ENCODE data around the gene WSB1. TPM values are rescaled to one million over a fixed set of nuclear protein-coding genes. Genes with fewer than 3 reads are reported as not detected.

The WSB1 gene
- total RNA-seq, 1 experiment from 2014 or later = 160 TPM

DNA sequence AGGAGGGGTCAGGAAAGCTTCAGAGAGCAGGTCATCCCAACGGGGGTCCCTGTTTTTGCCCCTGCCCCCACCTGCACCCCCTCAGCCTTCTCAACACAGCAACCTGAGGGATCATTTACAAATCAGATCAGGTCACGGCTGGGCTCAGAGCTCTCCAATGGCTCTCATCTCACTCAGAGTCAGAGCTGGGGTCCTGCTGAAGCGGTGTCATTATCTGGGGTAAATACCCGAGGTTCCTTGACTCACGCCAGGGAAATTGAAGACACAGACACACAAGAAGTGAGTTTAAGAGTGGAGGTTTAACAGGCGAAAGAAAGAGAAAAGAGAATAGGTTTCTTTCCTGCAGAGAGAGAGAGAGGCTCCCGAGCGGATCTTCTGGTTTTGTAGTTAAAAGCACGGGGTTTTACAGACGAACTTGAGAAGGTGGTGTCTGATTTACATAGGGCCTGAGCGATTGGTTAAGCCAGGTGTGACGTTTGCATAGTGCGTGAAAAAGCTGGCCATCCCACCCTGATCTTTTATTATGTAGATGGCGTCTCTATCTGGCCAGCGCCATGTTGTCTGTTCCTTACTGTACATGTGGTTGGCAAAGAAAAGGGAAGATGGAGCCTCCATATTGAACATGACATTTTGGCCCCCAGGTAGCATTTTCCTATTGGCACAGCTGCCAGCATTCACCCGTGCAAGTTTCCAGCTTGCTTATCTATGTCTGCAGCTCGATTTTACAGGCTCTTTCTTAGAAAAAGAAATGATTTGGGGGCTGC lies 51.4 kb downstream of the WSB1 start:
- DNase-seq = no peak
- Histone ChIP-seq H3K27me3 (no peaks in the 10 kb centered on the region), H3K4me3 (no peak overlapping the region)

DNA sequence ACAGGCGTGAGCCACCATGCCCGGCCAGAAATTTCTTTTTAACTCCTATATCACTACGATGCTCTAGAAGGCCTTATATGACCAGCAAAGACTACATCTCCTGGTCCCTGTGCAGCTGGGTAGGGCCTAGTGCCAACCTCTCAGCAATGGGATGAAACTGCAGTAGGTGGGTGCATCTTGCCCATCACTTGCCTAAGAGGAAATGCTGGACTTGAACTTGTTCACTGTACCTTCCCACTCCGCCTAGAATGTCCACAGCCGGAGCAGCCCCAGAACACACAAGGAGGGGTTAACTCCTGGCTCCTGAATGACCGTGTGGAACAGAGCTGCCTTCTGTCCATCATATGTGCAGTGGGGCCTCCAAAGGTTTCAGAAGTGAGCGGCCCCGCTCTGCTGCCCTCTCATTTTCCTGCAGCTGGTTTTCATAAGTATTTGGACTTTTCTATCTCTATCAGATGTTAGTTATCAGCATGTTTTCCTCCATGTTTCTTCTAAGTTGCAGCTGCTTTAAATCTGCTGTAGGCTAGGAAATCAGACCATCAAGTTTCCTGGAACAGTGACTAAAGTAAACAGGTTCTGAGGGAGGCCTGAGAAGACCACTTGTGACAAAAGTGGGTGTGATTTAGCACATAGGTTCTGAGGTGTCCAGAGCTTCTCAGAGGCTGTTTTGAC lies 52.5 kb downstream of the WSB1 start:
- DNase-seq = no peak
- Histone ChIP-seq H3K27ac (no peak overlapping the region), H3K4me3 (no peak overlapping the region), H3K9me3 (replicated peaks) (no peaks in the 10 kb centered on the region), H3K36me3 (no peaks in the 10 kb centered on the region), H3K27me3 (no peaks in the 10 kb centered on the region), H3K4me1 (no peaks in the 10 kb centered on the region)

More for the DNA sequence above, 51.4 kb downstream of the WSB1 start:
- Histone ChIP-seq H3K36me3 (no peaks in the 10 kb centered on the region), H3K9me3 (replicated peaks) (no peaks in the 10 kb centered on the region), H3K27ac (no peak overlapping the region), H3K4me1 (no peaks in the 10 kb centered on the region)

DNA sequence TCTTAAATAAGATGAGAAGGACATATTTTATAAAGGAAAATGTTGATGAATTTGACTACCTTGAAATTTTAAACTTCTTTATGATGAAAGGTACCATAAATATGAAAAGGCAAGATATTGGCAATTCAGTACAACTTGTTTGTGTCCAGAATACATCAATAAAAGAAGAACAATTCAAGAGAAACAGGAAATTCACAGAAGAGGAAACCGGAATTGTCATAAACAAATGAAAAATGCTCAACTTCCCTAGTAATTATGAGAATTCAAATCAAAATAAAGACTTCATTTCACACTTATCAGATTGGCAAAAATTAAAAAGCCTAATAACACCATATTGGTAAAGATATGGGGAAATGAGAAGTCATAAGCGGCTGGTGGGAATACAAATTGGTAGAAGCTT lies 54.3 kb downstream of the WSB1 start:
- Histone ChIP-seq H3K27ac (no peak overlapping the region), H3K4me3 (no peak overlapping the region), H3K36me3 (no peaks in the 10 kb centered on the region), H3K9me3 (replicated peaks) (no peaks in the 10 kb centered on the region; the same call in 1 of the 2 replicates), H3K27me3 (no peaks in the 10 kb centered on the region), H3K4me1 (peaks cover 5% of the 10 kb centered on the region)
- no peak for DNase-seq

DNA sequence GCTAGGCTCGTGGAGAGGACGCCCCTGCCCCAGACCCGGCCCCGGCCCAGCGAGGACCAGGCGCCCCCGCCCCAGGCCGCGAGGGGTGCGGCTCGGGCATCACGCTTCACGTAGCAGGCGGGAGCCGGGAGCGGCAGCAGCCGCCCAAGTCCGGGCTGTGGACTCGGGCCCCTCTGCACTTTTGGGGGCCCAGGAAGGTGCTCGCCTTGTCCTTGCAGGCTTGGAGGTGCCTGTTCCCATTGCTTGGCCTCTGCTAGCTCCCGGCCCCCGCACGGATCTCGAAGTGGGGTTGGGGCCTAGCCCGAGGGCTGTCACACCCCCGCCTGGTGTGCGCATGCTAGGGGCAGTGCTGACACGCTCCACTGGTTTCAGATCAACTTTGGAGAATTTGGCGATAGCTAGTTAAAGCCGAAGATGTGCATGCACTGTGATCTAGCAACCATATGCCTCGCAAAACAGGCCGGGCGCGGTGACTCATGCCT lies 55.7 kb downstream of the WSB1 start:
- Histone ChIP-seq H3K4me1 (peaks cover 5% of the 10 kb centered on the region), H3K36me3 (no peaks in the 10 kb centered on the region), H3K9me3 (replicated peaks) (no peaks in the 10 kb centered on the region; the same call in 1 of the 2 replicates), H3K4me3 (no peak overlapping the region), H3K27me3 (no peaks in the 10 kb centered on the region), H3K27ac (no peak overlapping the region)
- DNase-seq = no peak

DNA sequence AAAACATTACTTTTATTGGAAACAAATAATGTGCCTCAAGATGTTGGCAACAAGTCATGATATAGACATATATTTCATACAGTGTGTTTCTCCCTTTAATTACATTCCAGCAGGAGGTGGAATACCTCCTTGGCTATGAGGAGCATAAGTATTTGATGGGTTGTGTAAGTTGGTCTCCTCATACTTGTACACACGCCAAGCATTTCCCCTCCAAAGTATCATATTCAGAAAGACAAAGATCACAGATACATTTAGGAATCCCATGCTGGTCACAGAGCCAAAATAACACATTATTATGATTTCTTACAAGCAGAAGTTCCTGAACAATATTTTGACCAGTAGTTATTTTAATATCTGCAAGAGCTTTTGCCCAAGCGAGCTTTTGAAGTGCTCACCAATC lies 57.8 kb downstream of the WSB1 start:
- no peak overlapping the region for H3K4me3 ChIP-seq
- no peaks in the 10 kb centered on the region for H3K36me3 ChIP-seq
- DNase-seq = no peak
- H3K4me1 ChIP-seq = peaks cover 5% of the 10 kb centered on the region
- H3K9me3 ChIP-seq (replicated peaks) = no peaks in the 10 kb centered on the region; the same call in 1 of the 2 replicates
- H3K27ac ChIP-seq = no peak overlapping the region
- H3K27me3 ChIP-seq = no peaks in the 10 kb centered on the region

DNA sequence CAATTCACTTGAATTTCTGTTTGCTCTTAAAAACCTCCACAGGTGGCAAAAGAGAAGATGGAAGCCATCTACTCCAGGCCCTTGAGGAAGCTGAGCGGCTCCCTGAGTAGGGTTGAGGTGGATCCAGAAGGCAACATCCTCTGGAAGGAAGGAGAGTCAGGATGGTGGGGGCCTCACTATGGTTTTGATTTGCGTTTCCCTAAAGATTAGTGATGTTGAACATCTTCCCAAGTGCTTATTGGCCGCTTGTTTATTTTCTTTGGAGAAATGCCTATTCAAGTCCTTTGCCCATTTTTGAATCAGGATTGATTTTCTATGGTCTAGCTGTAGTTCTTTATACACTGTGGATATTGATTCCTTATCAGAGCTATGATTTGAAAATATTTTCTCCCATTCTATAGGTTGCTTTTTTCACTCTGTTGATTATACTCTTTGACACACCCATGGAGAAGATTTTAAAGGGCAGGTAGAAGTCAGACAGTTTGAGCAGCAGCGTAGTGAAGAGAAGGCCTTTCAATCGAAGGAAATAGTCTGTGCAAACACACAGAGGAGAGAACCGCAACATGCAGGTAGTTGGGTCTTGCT lies 58.6 kb downstream of the WSB1 start:
- H3K4me3 ChIP-seq = peak overlapping the region; percentile 79
- H3K27me3 ChIP-seq = no peaks in the 10 kb centered on the region
- peak overlapping the region; percentile 97 for H3K27ac ChIP-seq
- DNase-seq = no peak
- no peaks in the 10 kb centered on the region; the same call in 1 of the 2 replicates for H3K9me3 ChIP-seq (replicated peaks)
- no peaks in the 10 kb centered on the region for H3K36me3 ChIP-seq
- peaks cover 5% of the 10 kb centered on the region for H3K4me1 ChIP-seq

DNA sequence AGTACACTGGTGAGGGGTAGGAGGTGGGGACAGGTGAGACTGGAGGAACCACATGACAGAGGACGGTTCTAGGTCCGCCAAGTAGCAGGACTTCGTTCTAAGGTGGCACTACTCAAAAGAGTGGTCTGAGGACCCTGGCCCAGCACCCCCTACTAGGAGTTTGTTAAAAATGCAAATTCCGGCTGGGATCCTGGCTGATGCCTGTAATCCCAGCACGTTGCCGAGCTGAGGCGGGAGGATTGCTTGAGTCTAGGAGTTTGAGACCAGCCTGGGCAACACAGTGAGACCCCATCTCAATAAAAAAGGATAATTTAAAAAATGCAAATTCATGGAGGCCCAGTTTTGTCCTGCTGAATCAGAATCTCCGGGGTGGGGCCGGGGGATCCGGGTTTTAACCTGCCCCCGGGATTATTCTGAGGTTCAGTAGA lies 59.1 kb downstream of the WSB1 start:
- Histone ChIP-seq H3K4me3 (peak overlapping the region; percentile 79), H3K27ac (peak overlapping the region; percentile 97)
- peak in 1 of 2 experiments; percentile 20 for DNase-seq

DNA sequence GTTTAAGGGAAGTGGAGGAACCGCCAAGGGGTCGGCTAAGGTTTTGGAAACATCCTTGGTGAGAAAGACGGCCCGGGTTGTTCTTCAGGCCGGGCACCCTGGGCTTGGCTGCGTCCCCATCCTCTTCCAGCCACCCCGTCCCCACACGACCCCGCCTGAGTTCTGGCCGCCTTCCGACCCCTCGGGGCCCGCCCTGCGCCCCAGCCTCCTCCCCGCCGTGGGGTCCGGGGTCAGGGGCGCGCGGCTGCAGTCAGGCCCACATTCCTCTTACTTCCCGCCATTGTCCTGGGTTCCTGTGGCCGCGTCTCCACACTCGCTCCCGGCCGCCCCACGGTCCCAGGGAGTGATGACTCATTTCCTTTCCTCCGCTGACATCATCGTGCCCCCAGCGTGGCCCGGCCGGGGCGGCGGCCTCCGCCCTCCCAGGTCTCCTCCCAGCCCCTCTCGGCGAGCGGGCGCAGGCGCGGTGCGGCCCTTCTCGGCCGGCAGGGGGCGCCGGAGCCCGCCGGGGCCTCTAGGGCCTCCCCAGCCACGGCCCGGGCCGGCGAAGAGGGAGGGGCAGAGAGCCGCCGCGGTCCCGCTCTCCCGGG lies 59.6 kb downstream of the WSB1 start:
- no peaks in the 10 kb centered on the region for H3K27me3 ChIP-seq
- H3K9me3 ChIP-seq (replicated peaks) = no peaks in the 10 kb centered on the region; the same call in 1 of the 2 replicates
- H3K27ac ChIP-seq = peak overlapping the region; percentile 97
- peaks cover 5% of the 10 kb centered on the region for H3K4me1 ChIP-seq
- H3K4me3 ChIP-seq = peak overlapping the region; percentile 79
- peak; percentile 96 to 98 for DNase-seq
- no peaks in the 10 kb centered on the region for H3K36me3 ChIP-seq

More for the DNA sequence above, 59.1 kb downstream of the WSB1 start:
- Histone ChIP-seq H3K4me1 (peaks cover 5% of the 10 kb centered on the region), H3K9me3 (replicated peaks) (no peaks in the 10 kb centered on the region; the same call in 1 of the 2 replicates), H3K36me3 (no peaks in the 10 kb centered on the region), H3K27me3 (no peaks in the 10 kb centered on the region)

DNA sequence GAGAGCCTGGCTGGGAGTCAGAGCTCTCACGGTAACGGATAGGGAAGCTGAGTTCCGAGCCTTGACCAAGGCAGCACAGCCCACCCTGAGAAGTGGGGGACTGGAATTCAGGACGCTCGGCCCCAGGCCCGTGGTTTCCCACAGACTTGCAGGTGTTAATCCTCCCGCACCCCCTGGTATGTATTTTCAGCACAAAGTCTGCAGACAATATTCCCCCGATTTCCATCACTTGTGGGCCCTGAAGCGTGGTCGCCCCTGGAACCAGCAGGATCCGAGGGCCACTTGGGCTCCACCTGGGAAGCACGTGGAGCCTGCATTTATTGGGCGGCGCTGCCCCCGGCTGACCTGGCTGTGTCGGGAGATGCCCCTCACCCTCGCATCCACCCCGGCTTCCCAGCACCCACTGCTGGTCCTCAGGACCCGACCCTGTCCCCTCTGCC lies 60.2 kb downstream of the WSB1 start:
- DNase-seq = no peak
- Histone ChIP-seq H3K4me3 (peak overlapping the region; percentile 79), H3K27me3 (no peaks in the 10 kb centered on the region), H3K9me3 (replicated peaks) (no peaks in the 10 kb centered on the region; the same call in 1 of the 2 replicates), H3K4me1 (peaks cover 5% of the 10 kb centered on the region), H3K36me3 (no peaks in the 10 kb centered on the region), H3K27ac (no peak overlapping the region)

DNA sequence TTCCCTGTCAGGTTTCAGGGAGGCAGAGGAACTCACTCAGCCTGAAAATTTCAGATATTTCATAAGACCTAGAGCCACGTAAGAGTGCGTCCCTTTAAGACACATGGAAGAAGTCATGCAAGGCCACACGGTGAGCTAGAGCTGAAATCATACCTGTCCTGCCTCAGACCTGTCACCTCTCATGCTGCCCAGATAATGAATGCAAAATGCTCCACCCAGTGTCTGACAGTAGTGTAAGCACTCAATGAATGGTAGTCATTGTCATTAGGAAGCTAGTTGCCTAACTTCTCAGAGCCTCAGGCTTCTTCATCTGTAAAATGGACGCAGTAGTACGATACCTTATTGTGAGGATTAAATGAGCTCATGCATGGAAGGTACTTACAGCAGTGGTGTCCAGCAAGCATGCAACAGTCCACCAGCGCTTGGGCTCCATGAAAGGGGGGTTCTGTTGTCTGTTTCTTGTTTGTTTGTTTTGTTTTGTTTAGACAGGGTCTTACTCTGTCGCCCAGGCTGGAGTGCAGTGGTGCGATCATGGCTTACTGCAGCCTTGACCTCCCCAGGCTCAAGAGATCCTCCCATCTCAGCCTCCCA lies 60.7 kb downstream of the WSB1 start:
- DNase-seq = peak in 1 of 2 experiments; percentile 20
- no peaks in the 10 kb centered on the region for H3K27me3 ChIP-seq
- no peaks in the 10 kb centered on the region; the same call in 1 of the 2 replicates for H3K9me3 ChIP-seq (replicated peaks)
- peaks cover 5% of the 10 kb centered on the region for H3K4me1 ChIP-seq
- no peaks in the 10 kb centered on the region for H3K36me3 ChIP-seq
- no peak overlapping the region for H3K27ac ChIP-seq
- H3K4me3 ChIP-seq = no peak overlapping the region

DNA sequence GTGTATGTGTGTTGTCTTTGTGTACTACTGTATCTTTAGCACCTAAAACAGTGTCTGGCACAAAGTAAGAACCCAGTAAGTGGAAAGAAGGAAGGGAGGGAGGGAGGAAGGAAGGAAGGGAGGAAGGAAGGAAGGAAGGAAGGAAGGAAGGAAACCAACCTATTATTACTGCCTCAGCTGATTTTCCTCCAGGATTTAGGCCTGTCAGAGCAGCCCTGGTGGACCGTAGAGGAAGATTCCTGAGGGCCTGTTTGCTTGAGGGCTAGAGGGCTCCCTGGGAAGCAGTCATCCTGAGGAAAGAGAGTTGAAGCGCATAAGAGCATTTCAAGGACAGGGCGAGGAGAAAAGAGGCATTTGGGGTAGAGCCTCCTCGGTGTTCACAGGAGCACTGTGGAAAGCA lies 61.5 kb downstream of the WSB1 start:
- Histone ChIP-seq H3K9me3 (replicated peaks) (no peaks in the 10 kb centered on the region; the same call in 1 of the 2 replicates), H3K27me3 (no peaks in the 10 kb centered on the region), H3K4me3 (no peak overlapping the region), H3K27ac (no peak overlapping the region), H3K36me3 (no peaks in the 10 kb centered on the region), H3K4me1 (peaks cover 5% of the 10 kb centered on the region)
- no peak for DNase-seq

DNA sequence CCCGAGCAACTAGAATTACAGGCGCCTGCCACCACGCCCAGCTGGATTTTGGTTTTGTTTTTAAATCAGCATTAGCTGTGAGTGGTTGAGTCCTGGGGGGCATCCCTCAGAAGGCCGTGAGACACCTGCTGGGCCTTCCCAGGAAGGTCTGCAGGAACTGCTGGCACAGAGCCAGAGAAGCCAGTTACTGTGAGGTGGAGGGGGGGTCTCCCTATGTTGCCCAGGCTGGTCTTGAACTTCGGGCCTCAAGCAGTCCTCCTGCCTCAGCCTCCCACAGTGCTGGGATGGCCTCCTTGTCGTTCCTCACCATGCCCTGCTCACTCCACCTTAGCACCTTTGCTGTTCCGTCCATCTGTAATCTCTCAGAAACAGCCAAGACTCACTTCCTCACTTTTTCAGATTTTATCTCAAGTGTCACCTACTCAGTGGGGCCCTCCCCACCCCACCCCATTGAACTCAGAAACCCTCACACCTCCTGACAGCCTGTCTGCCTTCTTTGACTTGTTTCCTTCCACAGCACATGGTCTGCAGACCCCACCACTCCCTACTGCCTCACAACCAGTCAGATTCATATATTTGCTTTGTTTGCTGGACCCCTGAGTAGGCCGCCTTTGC lies 62.3 kb downstream of the WSB1 start:
- no peak overlapping the region for H3K27ac ChIP-seq
- H3K36me3 ChIP-seq = no peaks in the 10 kb centered on the region

DNA sequence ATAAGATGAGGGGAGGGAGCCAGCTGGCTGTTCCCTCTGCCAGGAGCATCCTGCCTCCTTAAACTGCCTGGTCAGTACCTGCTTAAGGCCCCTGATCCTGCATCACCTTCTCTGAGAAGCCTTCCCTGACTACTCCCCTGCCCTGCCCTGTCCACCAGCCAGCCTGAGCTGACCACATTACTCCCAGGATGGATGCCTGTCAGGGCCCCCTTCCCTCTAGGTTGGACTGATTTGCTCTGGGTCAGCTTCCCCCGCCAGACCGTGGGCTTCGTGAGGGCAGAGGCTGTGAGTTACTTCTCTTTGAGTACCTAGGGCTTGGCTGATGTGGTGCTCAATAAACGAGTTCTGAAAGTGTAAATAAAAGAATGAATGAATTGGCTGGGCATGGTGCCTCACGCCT lies 63.3 kb downstream of the WSB1 start:
- 0 out of 2 replicates have a peak, but pooled peaks cover 6% of the 10 kb centered on the region for H3K27me3 ChIP-seq
- no peaks in the 10 kb centered on the region for H3K36me3 ChIP-seq
- H3K4me1 ChIP-seq = peaks cover 5% of the 10 kb centered on the region
- H3K4me3 ChIP-seq = no peak overlapping the region
- no peaks in the 10 kb centered on the region; the same call in 1 of the 2 replicates for H3K9me3 ChIP-seq (replicated peaks)
- DNase-seq = no peak
- H3K27ac ChIP-seq = no peak overlapping the region

More for the DNA sequence above, 62.3 kb downstream of the WSB1 start:
- Histone ChIP-seq H3K4me1 (peaks cover 5% of the 10 kb centered on the region), H3K27me3 (no peaks in the 10 kb centered on the region), H3K9me3 (replicated peaks) (no peaks in the 10 kb centered on the region; the same call in 1 of the 2 replicates), H3K4me3 (no peak overlapping the region)
- no peak for DNase-seq

DNA sequence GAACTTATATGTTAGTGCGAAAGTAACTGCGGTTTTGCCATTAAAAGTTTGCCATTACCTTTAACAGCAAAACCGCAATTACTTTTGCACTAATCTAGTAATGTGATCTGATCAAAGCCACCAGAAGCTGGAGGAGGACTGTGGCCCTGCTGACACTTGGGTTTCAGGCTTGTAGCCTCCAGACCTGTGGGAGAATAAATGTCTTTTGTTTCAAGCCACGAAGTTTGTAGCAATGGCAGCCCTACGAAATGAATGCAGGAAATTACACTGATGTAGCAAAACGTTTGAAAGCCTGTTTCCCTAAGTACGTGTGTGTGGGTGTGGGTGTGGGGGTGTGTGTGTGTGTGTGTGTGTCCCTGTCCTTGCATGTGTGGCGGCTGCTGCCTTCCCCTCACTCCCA lies 66.6 kb downstream of the WSB1 start:
- no peak for DNase-seq

More for the DNA sequence above, 66.6 kb downstream of the WSB1 start:
- Histone ChIP-seq H3K36me3 (no peaks in the 10 kb centered on the region), H3K27me3 (0 out of 2 replicates have a peak, but pooled peaks cover 12% of the 10 kb centered on the region), H3K27ac (no peak overlapping the region), H3K4me3 (no peak overlapping the region), H3K9me3 (replicated peaks) (0 out of 2 replicates have a peak, but pooled peaks cover 3% of the 10 kb centered on the region), H3K4me1 (no peaks in the 10 kb centered on the region)

All from SJCRH30 (cell line).